Vagina (tissue), 2 donors: ENCODE data around the gene TPP1.

Experiments
- POLR2A ChIP-seq, 2 donors: fragments of 450-650 bp; IDR thresholded peaks; one replicate each; pipeline ENCODE4 v1.6.1; 2017; ENCODE audit warnings: antibody characterized with exemption in 2 of 2, mild to moderate bottlenecking in 2 of 2, moderate library complexity in 2 of 2
- POLR2AphosphoS5 ChIP-seq, 2 donors: sonication (generic); formaldehyde crosslinking; IDR thresholded peaks; one replicate each; pipeline ENCODE4 v1.9.0; 2017; ENCODE audit warnings: antibody characterized with exemption in 2 of 2, mild to moderate bottlenecking in 2 of 2, low read depth in 1 of 2; ENCODE audit not compliant: insufficient read depth in 1 of 2
- TF ChIP-seq, protein P1 (sequence below), 3 experiments: fragments of 450-650 bp in 2 of 3; fragments of 200-600 bp in 1 of 3; sonication (generic) in 1 of 3; IDR thresholded peaks; one replicate each; pipeline ENCODE4 v1.5.1; 2017 to 2019; ENCODE audit warnings: antibody characterized with exemption in 3 of 3, mild to moderate bottlenecking in 2 of 3, moderate library complexity in 2 of 3

DNA sequence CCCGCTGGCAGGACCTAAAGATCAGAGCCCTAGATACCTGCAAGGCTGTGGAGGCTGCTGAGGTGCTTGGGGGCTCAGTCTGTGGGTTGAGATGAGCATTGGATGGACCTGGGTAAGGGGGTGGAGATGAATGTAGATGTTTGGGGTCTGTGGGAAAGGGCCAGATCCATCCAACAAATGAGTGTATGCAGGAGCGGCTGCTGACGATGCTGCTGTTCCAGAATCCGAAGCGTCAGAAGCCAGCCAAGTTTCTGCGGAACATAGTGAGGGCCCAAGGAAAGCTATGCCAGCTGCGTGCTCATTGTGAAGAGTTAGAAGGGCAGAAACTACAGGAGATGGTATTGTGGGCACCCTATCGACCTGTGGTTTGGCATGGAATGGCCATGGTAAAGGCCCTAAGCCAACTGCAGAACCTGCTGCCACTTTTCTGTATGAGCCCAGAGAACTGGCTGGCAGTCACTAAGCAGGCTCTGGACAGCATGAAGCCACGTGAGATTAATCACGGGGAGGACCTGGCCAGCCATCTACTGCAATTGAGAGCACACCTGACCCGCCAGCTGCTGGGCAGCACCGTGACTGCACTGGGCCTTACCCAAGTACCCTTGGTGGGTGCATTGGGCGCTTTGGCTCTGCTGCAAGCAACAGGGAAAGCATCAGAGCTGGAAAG is 52.4 kb downstream of the TPP1 start:
- no peak for TF ChIP-seq POLR2A (IDR thresholded peaks at IDR 0.05)
- TF ChIP-seq, protein P1, sequence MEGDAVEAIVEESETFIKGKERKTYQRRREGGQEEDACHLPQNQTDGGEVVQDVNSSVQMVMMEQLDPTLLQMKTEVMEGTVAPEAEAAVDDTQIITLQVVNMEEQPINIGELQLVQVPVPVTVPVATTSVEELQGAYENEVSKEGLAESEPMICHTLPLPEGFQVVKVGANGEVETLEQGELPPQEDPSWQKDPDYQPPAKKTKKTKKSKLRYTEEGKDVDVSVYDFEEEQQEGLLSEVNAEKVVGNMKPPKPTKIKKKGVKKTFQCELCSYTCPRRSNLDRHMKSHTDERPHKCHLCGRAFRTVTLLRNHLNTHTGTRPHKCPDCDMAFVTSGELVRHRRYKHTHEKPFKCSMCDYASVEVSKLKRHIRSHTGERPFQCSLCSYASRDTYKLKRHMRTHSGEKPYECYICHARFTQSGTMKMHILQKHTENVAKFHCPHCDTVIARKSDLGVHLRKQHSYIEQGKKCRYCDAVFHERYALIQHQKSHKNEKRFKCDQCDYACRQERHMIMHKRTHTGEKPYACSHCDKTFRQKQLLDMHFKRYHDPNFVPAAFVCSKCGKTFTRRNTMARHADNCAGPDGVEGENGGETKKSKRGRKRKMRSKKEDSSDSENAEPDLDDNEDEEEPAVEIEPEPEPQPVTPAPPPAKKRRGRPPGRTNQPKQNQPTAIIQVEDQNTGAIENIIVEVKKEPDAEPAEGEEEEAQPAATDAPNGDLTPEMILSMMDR (IDR thresholded peaks at IDR 0.05): no peak
- no peak for TF ChIP-seq POLR2AphosphoS5 (IDR thresholded peaks at IDR 0.05; ENCODE audit: insufficient read depth in 1 of 2, low read depth in 1 of 2)
